NCI-H69 (cell line): ENCODE results near the gene C21orf58.
"Not testable (repeated sequence)": the region's sequence is repeated elsewhere in the genome, so short reads cannot be mapped to it uniquely, and the experiment has no call there.

ENCODE experiments used
- DNase-seq: peaks from one replicate; lab custom pipeline; 2025; lab: John Stamatoyannopoulos, UW

C21orf58 gene

DNA sequence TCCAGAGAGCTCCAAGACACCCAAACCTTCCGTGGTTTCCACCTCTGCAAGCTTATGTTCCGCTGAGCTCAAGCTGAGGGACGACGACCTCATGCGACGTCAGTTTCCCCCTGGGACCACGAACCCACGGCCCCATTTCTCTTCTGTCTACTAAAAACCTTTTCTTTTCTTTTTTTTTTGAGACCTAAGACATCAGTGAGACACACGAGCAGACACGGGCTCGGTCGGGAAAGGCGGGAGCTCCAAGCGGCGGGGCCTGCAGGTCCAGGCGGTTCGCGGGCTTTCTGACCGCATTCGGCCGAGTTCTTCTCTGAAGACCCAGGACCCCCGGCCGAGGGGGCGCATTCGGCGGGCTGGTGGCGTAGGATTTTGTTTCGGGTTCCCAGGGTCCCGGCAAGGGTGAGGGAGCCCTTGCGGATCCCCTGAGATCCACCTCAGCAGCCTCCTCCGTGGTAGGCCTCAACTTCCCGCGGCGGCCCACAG, 402 bp downstream of the C21orf58 start:
- peak; percentile 38 for DNase-seq

DNA sequence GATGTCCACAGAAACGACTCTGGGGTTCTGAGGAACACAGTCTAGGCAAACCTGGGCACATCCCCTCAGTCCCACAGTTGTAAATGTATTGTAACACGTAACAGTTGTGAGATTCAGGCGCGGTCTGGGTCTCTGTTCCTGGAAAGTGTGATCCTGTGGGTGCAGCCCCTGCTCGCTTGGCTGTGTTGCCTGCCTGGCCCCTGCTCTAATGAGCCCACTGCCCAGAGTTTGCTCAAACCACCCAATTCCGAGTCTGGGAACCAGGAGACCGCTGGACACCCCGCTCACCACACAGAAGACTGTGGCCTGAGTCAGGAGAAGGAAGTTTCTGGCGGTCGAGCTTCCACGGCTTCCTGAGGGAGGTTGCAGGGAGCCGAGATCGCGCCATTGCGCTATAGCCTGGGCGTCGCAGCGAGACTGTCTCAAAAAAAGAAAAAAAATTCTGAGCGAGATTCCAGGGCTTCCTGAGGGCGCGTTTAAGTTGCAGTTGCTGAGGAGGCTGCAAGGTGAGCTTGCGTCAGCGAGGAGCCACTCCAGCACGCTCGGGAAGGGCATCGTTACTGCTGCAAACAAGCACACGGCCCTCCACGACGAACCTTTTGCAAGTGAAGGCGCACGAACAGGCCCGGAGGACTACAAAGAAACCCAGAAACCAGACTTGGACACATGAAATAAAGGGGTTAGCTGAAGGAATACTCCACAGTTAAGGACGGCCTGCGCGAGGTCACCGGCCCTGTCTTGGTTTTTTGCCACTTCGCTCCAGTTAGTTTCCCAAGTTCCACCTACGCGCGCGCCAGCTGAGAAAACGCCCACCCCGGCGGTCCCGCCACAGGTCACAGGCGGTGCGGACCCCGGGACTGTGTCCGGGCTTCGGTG, 1.1 kb downstream of the C21orf58 start:
- peak; percentile 28 for DNase-seq

DNA sequence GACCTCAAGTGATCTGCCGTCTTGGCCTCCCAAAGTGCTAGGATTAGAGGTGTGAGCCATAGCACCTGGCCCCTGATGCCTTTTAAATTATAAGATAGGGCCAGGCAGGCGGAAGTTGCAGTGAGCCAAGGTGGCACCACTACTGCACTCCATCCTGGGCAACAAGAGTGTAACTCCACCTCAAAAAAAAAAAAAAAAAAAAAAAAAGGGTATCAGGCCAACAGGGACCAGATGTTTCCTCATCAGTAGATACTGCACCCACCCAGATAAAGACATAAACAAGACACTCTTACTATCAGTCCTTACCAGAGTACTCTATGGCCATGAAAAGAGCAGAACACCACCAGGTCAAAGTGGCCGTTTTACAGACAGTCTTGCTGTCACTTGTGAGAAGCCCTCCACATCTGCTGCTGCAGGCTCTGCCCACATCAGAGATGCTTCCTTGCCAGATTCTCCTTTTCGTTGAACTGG, 3.3 kb downstream of the C21orf58 start:
- peak; percentile 6 for DNase-seq

DNA sequence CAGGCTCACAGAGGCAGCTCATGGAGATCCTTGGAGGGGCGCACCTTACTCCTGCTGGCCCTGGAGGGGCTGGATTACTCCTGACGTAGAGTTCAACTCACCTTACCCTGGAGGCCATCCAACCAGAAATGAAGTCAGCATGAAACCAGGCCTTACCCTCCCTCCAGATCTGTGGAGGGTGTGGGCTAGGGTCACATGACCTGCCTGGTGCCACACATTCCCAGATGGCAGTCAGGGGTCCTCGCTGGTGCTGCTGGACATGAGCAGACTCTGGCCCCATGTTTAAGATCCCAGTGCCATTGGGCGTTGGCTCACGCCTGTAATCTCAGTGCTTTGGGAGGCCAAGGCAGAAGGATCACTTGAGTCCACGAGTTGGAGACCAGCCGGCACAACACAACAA, 4.5 kb downstream of the C21orf58 start:
- DNase-seq: no peak

DNA sequence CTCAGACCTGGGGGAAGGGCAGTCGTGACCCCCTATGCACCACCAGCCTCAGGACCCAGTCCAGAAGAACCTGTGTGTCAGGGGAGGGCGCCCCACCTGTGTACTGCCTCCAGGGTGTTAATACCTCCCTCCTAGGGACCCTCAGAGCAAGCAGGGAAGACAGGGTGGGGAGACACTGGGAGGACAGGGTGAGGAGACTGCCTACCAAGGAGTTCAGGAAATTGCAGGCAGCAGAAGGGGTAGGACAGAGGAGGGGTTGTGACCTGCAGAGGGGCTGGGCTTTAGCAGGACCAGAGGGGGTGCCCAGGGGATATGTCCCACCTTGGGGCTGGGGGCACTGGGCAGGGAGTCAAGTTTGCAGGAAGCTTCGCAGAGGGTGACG, 5.2 kb downstream of the C21orf58 start:
- DNase-seq: no peak

DNA sequence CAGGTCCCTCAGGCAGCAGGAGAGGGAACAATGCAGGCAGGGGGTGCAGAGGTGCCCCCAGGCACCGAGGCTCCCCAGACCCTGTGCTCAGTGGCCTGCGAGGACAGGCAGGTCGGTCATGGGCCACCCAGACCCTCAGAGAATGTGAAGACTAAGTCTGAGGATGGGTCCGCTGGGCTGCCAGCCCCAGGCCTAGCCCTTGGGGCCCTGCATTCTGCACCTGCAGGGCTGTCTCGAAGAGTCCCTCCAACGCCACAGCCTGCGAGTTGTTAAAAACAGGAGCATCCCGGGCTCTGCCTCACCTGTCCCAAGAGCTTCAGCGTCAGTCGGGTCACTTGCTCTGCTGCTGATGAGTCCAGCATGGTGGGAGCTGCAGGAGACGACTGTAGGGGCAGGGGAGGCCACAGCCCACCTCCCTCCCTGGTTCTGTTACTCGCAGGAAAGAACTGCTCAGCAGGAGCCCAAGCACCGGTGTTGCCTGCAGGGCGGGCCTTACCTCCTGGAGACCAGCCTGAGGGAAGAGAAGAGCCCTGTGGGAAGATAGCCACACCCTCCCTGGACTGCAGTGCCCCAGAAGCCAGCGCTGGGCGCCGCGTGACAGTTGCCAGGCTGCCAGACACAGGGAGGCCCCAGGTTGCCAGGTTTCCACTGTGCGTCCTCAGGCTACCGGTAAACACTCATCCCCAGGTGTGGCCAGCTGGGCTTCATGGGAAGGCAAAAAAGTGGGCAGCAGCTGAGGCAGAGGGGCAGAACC, 5.8 kb downstream of the C21orf58 start:
- peak; percentile 89 for DNase-seq

DNA sequence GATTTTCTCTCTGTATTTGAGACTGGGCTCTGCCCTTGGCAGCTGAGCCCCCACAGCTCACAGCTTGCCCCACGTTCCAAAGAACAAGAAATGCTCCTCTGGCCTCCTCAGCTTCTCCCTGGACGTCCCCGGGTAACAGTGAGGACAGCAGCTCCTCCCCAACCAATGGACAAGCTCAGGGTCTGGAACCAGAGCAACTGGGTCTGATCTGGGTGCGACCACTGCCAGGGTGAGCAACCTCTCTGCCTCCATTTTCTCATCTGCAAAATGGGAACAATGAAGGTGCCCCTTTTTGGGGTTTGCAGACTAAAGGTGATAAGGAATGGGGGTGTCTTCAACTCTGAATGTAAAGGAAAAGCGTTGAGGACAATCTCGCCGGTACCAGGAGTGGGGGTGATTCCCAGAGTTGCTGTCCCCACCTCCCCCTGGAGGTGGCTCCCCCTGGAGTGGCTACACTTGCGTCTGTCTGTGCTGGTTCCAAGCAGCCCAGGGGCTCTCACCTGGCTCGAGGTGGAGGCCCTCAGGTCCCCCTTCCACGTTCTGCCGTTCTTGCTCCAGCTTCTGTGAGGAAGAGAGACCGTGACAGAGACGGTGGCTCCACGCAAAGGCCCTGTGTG, 6.9 kb downstream of the C21orf58 start:
- DNase-seq: no peak

DNA sequence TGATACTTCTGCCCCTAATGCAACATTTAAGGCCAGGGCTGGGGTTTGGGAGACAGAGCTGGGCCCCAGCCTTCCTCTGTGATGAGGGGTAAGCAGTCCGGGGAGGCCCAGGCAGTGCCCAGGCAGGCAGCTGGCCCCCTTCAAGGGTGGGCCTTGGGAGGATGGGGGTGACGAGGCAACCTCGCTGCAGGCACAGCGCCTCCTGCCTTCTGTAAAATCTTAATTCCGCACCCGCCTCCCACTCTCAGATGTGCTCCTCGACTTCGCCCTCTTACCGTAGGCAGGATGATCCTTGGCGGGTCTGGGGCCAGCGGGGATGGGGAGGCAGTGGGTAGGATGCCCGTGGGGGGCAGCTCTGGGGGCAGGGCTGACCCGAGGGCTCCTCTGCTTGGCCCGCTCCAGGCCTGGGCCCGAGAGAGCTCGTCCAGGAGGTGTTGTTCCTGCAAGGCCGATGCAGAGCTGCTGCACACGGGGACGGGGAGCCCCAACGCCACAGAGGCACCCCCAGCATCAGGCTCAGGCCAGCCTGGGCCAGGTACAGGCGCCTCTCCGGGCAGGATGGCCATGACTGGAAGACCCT, 9.1 kb downstream of the C21orf58 start:
- DNase-seq: no peak

DNA sequence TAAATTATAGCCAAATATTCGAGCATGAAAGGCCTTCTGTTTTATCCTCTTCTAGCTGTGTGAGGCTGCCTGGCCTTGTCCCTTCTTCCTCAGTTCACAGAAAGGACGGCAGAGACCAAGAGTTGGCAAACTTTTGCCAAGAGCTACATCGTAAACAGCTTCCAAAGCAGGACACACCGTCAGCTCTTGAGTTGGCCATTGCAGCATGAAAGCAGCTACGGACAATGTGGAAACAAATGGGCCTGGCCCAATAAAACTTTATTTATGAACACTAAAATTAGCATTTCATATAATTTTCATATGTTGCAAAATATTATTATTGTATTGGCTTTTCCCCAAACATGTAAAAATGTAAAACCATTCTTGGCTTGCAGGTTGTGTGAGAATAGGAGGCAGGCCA, 10.7 kb downstream of the C21orf58 start:
- DNase-seq: no peak

DNA sequence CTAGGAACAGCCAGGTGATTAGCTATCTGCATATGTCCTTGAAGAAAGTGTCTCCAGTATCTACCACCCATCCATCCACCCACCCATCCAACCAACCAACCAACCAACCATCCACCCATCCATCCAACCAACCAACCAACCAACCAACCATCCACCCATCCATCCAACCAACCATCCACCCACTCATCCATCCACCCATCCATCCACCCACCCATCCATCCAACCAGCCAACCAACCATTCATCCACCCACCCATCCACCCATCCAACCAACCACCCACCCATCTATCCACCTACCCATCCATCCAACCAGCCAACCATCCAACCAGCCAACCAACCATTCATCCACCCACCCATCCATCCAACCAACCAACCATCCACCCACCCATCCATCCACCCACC, 12.1 kb downstream of the C21orf58 start:
- no peak for DNase-seq

DNA sequence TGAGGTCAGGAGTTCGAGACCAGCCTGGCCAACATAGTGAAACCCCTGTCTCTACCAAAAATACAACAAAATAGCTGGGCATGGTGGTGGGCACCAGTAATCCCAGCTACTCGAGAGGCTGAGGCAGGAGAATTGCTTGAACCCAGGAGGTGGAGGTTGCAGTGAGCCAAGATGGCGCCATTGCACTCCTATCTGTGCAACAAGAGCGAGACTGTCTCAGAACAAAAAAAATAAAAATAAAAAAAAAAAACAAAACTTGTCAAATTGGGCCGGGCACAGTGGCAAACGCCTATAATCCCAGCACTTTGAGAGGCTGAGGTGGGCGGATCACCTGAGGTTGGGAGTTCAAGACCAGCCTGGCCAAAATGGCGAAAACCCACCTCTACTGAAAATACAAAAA, 13.4 kb downstream of the C21orf58 start:
- DNase-seq: not testable (repeated sequence)

DNA sequence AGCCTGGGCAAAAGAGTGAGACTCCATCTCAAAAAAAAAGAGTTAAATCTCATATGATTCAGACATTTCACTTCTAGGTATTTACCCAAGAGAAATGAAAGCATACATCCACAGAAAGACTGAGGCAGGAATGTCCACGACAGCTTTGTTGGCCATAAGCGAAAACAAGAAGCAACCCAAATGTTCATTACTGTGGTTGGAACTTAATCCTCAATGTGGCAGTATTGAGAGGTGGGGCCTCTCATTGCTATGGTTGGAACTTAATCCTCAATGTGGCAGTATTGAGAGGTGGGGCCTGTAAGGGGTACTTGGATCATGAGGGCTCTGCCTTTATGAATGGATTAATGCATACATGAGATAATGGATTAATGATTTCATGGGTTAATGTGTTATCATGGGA, 15.2 kb downstream of the C21orf58 start:
- no peak for DNase-seq

DNA sequence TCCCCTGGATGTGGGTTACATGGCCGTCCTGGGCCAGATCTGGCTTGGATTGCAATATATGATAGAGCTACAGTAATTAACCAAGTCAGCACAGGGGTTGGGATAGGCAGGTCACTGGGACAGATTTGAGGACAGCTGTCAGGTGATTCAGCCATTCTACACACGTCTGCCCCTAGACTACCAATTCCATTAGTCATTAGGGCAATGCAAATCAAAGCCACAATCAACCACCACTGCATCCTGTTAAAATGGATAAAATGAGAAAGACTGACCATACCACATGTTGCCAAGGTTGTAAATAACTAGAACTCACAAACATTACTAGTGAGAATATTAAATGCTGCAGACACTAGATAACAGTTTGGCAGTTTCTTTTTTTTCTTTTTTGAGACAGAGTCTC, 16.0 kb downstream of the C21orf58 start:
- DNase-seq: no peak

DNA sequence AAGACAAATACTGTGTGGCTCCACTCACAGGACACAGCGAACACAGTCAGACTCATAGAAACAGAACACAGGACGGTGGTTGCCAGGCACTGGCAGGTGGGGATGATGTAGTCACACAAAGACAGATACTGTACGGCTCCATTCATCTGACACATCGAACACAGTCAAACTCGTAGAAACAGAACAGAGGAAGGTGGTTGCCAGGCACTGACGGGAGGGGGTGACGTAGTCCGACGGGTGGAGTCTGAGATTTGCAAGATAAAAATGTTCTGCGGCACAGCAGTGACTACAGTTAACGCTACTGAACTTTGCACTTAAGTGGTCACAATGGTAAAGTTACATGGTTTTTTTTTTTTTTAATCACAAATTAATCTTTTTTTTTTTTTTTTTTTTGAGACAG, 18.7 kb downstream of the C21orf58 start:
- DNase-seq: no peak

DNA sequence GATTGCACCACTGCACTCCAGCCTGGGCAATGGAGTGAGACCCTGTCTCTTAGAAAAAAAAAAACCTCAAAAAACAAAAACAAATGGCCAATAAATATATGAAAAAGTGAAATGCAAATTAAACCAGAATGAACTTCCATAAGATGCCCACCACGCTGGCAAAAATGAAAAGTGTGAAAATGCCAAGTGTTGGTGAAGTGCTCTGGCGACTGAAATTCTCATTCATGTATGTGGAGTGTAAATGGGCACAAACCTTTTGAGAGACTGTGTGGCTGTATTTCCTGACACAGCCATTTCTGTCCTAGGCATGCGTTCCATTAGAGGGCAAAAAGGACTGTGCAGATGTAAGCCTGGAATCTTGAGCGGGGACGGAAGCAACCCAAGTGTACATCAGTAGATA, 19.2 kb downstream of the C21orf58 start:
- no peak for DNase-seq

DNA sequence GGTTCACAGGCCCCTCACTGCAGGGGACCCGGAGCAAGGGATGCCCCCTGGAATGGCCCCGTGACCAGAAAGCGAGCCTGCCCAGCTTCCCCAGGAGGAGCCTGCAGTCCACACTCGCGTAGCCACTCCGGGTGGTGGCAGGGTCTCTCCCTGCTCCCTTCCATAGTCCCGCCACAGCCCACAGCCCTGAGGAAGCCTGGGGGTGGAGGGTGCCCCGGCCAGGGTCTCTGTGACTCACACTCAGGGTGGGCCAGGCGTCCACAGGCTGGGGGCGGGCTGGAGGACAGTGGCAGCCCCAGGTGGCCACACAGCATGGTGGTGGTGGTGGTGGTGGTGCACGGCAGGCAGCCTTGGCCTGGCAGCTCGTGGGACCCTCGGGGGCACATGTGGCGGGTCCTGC, 21.9 kb downstream of the C21orf58 start:
- no peak for DNase-seq

DNA sequence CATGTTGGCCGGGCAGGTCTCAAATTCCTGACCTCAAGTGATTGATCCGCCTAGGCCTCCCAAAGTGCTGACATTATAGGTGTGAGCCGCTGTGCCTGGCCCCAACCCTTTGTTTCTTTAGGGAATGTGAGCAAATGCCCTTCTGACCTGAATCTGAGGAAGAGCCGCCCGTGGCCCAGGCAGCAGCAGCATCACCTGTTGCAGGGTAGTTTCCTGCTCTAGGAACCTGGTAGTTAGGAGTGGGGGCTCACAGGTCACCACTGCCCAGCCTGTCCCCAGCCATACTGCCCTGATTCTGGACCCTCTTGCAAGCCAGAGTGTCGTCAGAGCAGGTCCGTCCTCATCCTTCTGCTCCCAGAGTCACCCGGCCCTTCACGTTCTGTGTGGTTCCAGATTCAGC, 24.5 kb downstream of the C21orf58 start:
- DNase-seq: no peak

DNA sequence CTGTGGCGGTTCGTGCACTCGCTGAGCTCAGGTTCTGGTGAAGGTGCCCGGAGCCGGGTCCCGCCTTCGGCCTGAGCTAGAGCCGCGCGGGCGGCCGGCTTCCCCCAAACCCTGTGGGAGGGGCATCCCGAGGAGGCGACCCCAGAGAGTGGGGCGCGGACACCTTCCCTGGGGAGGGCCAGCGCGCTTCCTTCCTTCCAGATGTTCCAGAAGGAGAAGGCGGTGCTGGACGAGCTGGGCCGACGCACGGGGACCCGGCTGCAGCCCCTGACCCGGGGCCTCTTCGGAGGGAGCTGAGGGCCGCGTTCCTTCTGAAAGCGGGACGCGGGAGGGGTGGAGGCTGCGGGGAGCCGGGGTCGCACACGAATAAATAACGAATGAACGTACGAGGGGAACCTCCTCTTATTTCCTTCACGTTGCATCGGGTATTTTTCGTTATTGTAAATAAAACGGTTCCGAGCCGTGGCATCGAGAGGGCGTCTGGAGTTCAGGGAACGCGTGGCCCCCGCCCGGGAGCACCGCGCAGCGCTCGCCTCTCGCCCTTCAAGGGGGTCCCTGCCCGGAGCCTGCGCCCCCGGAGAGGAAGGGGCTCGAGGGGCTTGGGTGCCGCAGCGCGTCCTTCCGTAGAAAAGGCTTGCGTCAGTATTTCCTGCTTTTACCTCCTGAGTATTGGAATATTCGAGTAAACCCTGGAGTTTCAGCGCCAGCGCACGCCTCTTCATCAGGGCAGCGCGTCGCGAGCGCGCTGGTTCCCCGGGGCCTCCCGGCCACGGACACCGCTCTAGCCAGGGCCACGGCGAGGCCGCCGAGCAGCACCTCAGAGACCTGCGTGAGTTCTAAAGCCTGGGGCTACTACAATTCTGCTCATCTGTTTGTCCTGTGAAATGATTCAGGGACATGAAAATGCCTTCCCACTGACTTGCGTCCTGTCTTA, 26.1 kb downstream of the C21orf58 start:
- DNase-seq: peak; percentile 12

DNA sequence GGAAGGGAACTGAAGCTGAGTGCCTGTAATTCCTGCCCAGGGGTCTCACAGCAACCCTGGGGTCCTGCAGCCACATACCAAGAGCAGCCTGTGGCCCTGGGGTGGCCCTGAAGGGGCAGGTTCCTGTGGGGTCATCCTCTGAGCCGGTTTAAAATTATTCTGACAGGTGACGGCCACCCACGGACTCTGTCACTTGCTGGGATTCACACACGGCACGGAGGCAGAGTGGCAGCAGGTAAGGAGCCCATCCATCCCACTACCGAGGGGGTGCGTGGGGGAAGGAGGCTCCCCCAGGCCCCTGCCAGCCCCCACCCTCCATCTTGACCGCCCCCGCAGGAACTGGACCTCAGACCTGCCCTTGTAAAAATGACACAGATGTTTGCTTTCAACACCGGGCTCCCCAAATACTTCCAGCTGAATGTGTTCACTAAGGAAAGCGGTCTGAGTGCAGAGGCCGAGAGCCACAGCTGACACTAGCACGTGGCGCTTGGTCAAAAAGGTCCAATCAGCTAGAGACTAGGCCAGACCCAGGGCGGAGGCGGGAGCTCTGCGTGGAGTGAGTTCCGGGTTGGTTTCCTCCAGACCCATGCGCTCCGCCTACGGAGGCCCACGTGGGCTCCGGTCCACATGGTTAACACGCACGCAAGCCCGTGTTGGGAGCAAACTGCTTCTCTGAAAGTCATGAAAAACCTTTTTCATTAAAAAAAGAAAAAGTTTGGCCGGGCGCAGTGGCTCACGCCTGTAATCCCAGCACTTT, 27.5 kb downstream of the C21orf58 start:
- no peak for DNase-seq

DNA sequence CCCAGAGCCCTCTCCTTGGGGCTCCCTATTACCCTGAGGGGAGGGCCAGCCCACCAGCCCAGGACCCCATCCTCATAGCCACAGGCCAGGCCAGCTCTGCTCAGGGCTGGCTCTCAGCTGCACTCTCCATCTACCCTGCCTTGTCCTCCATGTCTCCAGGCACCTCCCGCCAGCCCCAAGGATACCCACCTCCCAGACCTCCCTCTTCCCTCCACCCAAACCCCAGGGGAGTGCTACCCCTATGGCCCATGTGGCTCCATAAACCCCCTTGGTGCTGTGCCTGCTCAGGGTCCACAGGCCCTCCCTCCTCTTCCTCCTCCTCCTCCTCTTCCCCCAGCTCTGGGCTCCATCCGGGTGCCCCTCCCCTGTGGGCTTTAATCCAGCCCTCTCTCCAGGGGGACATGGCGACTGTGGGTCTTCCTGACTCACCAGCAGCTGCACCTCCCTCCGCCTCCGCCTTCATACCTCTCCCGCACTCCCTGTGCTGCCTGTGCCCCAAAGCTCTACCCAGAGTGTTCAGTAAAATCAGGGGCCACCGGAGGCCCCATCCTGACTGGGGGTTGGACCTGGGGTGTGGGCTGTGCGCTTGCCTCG, 28.4 kb downstream of the C21orf58 start:
- peak; percentile 69 for DNase-seq
